Calu3 (cell line): ENCODE measurements around the gene RAB15. TPM values are rescaled to one million over a fixed set of nuclear protein-coding genes. Genes with fewer than 3 reads are reported as not detected.

ENCODE experiments used
- BruUV-seq: library from RNA; stranded (reverse); fragments of 400-500 nt; replicated peaks from 2 replicates; lab custom pipeline; 2021; lab: Mats Ljungman, UMichigan
- CTCF ChIA-PET: fragments of 300-600 bp; sonication (Branson Sonifier 250); formaldehyde crosslinking; loops from one replicate; lab custom pipeline; 2022; ENCODE audit warnings: antibody characterized with exemption; lab: Charles Lee
- DNase-seq: peaks from one replicate; pipeline ENCODE4 v3.0.0; 2022
- H3K27ac Mint-ChIP-seq: one replicate; pipeline ENCODE4 v1.8.0; 2022; ENCODE audit warnings: mixed read lengths; ENCODE audit not compliant: unreplicated experiment
- H3K27me3 Mint-ChIP-seq: one replicate; pipeline ENCODE4 v1.8.0; 2022; ENCODE audit warnings: mixed read lengths; ENCODE audit not compliant: unreplicated experiment
- H3K36me3 Mint-ChIP-seq: one replicate; pipeline ENCODE4 v1.8.0; 2022; ENCODE audit warnings: mild to moderate bottlenecking, moderate library complexity, mixed read lengths; ENCODE audit not compliant: insufficient read depth, unreplicated experiment
- H3K4me1 Mint-ChIP-seq: one replicate; pipeline ENCODE4 v1.8.0; 2022; ENCODE audit warnings: mild to moderate bottlenecking, low read depth, mixed read lengths; ENCODE audit not compliant: unreplicated experiment
- H3K4me3 Mint-ChIP-seq: one replicate; pipeline ENCODE4 v1.8.0; 2022; ENCODE audit warnings: mild to moderate bottlenecking, low read depth, moderate library complexity, mixed read lengths; ENCODE audit not compliant: unreplicated experiment
- H3K9me3 Mint-ChIP-seq: one replicate; pipeline ENCODE4 v1.8.0; 2022; ENCODE audit warnings: low read depth, mixed read lengths; ENCODE audit not compliant: unreplicated experiment
- intact Hi-C: fragments of 100-400 bp; cut with micrococcal nuclease; formaldehyde crosslinking; loops from one replicate; pipeline ENCODE4 v1.10.0; 2022; ENCODE audit not compliant: unreplicated experiment
- total RNA-seq: library from RNA; stranded (reverse); gene quantifications from 2 replicates; pipeline ENCODE4 v1.2.3, GENCODE V29; 2022
- TF ChIP-seq, protein P1 (sequence below): fragments of 200-600 bp; IDR thresholded peaks from one replicate; pipeline ENCODE4 v1.8.0; 2022; ENCODE audit warnings: antibody characterized with exemption; ENCODE audit not compliant: unreplicated experiment

The RAB15 gene
- total RNA-seq, 1 experiment from 2014 or later, result 22.8 TPM

DNA sequence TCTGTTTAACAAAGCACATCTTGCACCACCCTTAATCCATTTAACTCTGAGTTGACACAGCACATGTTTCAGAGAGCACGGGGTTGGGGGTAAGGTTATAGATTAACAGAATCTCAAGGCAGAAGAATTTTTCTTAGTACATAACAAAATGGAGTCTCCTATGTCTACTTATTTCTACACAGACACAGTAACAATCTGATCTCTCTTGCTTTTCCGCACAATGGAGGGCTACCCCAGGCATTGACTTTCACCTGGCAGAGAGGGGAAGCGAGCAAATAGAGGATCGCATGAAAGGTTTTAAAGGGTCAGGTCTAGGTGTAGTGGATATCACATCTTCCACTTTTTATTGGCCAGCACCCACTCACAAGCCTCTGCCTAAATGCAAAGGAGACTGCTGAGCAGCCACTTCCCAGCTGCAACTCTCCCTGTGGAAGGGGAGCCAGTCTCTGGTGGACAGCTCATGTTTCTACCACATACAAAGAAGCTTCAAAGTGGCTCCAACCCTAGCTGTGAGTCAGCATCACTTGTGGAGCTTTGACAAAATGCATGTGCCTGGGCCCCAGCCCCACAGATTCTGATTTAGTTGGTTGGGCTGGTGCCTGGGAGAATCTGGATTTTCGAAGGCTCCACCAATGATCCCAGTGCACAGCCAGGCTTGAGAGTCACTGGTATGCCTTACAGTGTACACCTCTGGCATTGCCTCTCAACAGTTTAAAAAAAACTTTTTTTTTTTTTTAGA lies 7.4 kb upstream of the RAB15 start:
- BruUV-seq, result no TSS peak
- H3K4me3 Mint-ChIP-seq, result no peak overlapping the region

DNA sequence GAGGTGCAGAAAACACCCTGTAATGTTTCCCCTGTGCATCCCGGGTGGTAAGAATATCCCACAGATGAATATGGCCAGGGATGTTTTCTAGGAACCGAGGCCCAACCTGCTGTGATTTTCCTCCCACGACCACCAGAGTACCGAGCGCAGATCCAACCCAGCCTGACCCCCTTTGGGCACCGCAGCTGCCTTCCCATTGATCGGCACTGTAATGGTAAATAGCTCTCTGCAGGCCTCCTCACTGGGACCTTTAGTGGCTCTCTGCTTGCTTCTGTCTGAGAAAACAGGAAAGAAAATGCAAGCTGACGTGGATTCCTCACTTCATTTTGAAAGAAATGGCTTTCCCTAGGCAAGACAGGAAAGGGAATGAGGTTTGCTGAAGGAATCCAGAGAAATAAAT lies 2.4 kb upstream of the RAB15 start:
- Mint-ChIP-seq H3K36me3 (peaks cover 18% of the 10 kb centered on the region), H3K4me1 (peaks cover 22% of the 10 kb centered on the region), H3K4me3 (no peak overlapping the region), H3K27me3 (no peaks in the 10 kb centered on the region), H3K9me3 (no peaks in the 10 kb centered on the region), H3K27ac (no peak overlapping the region)
- intact Hi-C loops, result no loop called here
- no peak for DNase-seq
- CTCF ChIA-PET, result no interaction called here
- BruUV-seq, result no TSS peak
- TF ChIP-seq, protein P1, sequence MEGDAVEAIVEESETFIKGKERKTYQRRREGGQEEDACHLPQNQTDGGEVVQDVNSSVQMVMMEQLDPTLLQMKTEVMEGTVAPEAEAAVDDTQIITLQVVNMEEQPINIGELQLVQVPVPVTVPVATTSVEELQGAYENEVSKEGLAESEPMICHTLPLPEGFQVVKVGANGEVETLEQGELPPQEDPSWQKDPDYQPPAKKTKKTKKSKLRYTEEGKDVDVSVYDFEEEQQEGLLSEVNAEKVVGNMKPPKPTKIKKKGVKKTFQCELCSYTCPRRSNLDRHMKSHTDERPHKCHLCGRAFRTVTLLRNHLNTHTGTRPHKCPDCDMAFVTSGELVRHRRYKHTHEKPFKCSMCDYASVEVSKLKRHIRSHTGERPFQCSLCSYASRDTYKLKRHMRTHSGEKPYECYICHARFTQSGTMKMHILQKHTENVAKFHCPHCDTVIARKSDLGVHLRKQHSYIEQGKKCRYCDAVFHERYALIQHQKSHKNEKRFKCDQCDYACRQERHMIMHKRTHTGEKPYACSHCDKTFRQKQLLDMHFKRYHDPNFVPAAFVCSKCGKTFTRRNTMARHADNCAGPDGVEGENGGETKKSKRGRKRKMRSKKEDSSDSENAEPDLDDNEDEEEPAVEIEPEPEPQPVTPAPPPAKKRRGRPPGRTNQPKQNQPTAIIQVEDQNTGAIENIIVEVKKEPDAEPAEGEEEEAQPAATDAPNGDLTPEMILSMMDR, result no peak

More for the DNA sequence above, 7.4 kb upstream of the RAB15 start:
- intact Hi-C loops, result loop anchor here (5.0 kb wide), 1 partner anchor 157 kb away; no protein-coding TSS in a partner anchor
- DNase-seq, result no peak
- CTCF ChIA-PET, result interaction anchor here (0.7 kb wide), 1 partner anchor 190 kb away, joined by 3 read pairs; no protein-coding TSS in a partner anchor
- Mint-ChIP-seq H3K27me3 (no peaks in the 10 kb centered on the region), H3K9me3 (no peaks in the 10 kb centered on the region), H3K36me3 (no peaks in the 10 kb centered on the region), H3K4me1 (peaks cover 18% of the 10 kb centered on the region), H3K27ac (no peak overlapping the region)
- TF ChIP-seq, protein P1, result no peak

DNA sequence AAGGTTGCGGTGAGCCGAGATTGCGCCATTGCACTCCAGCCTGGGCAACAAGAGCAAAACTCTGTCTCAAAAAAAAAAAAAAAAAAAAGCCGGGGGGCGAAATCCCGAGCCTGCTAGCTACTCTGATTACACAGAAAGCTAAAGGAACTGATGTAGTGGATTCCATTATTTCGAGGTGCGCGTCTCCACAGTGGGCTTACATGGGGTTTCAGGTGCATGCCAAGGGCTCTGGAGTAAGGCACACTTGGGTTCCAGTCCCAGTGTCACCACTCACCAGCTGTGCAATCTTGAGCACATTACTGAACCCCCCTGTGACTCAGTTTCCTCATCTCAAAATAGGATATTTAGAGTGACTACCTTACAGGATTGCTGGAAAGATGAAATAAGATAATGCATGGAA lies 1.7 kb upstream of the RAB15 start:
- Mint-ChIP-seq H3K9me3 (no peaks in the 10 kb centered on the region), H3K36me3 (peaks cover 18% of the 10 kb centered on the region), H3K27me3 (no peaks in the 10 kb centered on the region), H3K4me1 (peaks cover 18% of the 10 kb centered on the region), H3K4me3 (no peak overlapping the region), H3K27ac (no peak overlapping the region)
- no TSS peak for BruUV-seq
- TF ChIP-seq, protein P1, result no peak
- intact Hi-C loops, result no loop called here
- CTCF ChIA-PET, result interaction anchor here (0.7 kb wide), 1 partner anchor 168 kb away, joined by 7 read pairs; no protein-coding TSS in a partner anchor
- DNase-seq, result no peak

DNA sequence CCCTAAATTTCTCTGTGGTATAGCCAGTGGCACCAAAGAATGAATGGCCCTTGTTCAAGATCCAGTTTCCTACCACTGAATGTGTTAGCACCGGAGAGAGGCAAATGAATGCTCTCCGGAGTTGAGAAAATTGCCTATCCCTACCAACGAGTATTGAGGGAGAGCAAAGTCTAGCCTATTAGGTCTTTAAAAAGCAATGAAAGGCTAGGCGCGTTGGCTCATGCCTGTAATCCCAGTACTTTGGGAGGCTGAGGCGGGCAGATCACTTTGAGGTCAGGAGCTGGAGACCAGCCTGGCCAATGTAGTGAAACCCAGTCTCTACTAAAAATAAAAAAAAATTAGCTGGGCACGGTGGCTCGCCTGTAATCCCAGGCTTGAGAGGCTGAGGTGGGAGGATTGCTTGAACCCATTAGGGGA lies 898 bp upstream of the RAB15 start:
- peak overlapping the region; percentile 67 for H3K27ac Mint-ChIP-seq
- peaks cover 26% of the 10 kb centered on the region for H3K4me1 Mint-ChIP-seq
- BruUV-seq, result no TSS peak
- intact Hi-C loops, result no loop called here
- H3K9me3 Mint-ChIP-seq, result no peaks in the 10 kb centered on the region
- TF ChIP-seq, protein P1, result no peak
- H3K4me3 Mint-ChIP-seq, result peak overlapping the region; percentile 72
- DNase-seq, result no peak
- H3K36me3 Mint-ChIP-seq, result peaks cover 18% of the 10 kb centered on the region
- no peaks in the 10 kb centered on the region for H3K27me3 Mint-ChIP-seq
- CTCF ChIA-PET, result interaction anchor here (0.7 kb wide), 1 partner anchor 33 kb away, joined by 3 read pairs; no protein-coding TSS in a partner anchor
